HL-60 (cell line): ENCODE measurements around the gene PDE4A.
A peak's percentile ranks its signal among the peaks of the same experiment; 100 is the strongest.

Experiments used
- GABPA ChIP-seq: IDR thresholded peaks from 2 replicates; pipeline ENCODE4 v1.6.1; 2012; ENCODE audit warnings: low read depth
- POLR2AphosphoS5 ChIP-seq: IDR thresholded peaks from 2 replicates; pipeline ENCODE4 v1.6.1; 2012; ENCODE audit warnings: low read depth
- SPI1 ChIP-seq: IDR thresholded peaks from 2 replicates; pipeline ENCODE4 v1.6.1; 2012; ENCODE audit warnings: low read depth, mild to moderate bottlenecking, borderline replicate concordance
- TF ChIP-seq, protein P1 (sequence below): IDR thresholded peaks from one replicate; pipeline ENCODE4 v1.5.1; 2011; ENCODE audit warnings: low read length, control low read depth, inconsistent platforms; ENCODE audit not compliant: insufficient read depth

GRCh38 chr19:10388957-10389356 is 31.4 kb upstream of the PDE4A start:
- TF ChIP-seq, protein P1, sequence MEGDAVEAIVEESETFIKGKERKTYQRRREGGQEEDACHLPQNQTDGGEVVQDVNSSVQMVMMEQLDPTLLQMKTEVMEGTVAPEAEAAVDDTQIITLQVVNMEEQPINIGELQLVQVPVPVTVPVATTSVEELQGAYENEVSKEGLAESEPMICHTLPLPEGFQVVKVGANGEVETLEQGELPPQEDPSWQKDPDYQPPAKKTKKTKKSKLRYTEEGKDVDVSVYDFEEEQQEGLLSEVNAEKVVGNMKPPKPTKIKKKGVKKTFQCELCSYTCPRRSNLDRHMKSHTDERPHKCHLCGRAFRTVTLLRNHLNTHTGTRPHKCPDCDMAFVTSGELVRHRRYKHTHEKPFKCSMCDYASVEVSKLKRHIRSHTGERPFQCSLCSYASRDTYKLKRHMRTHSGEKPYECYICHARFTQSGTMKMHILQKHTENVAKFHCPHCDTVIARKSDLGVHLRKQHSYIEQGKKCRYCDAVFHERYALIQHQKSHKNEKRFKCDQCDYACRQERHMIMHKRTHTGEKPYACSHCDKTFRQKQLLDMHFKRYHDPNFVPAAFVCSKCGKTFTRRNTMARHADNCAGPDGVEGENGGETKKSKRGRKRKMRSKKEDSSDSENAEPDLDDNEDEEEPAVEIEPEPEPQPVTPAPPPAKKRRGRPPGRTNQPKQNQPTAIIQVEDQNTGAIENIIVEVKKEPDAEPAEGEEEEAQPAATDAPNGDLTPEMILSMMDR = peak; percentile 87
- TF ChIP-seq SPI1 = no peak
- TF ChIP-seq POLR2AphosphoS5 = no peak; the same call in 1 of the 2 replicates
- no peak for TF ChIP-seq GABPA
